Middle frontal gyrus (tissue), 1 donor: ENCODE data around the gene RSAD1.

Source experiments
- DNase-seq: peaks from one replicate; pipeline ENCODE4 v3.0.0-alpha.2; 2015; ENCODE audit warnings: low spot score; ENCODE audit errors: extremely low spot score

The RSAD1 gene

DNA sequence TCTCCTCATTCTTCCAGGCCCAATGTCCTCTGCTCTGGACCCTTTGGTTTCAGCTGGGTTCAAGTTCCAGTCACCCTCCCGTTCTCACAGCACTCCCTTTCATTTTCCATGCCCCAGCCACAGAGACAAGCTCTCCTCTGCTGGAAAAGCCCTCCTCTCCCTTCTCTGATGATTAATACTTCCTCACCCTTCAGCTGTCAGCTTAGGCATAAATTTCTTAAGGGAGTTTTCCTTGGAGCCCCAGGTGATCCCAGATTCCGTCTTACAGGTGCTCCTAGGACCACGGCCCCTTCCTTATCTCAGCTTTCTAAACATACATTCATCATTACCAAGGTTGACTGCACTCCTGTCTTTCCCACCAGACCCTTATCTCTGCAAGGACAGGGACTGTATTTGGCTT, 20.4 kb upstream of the RSAD1 start:
- no peak for DNase-seq

DNA sequence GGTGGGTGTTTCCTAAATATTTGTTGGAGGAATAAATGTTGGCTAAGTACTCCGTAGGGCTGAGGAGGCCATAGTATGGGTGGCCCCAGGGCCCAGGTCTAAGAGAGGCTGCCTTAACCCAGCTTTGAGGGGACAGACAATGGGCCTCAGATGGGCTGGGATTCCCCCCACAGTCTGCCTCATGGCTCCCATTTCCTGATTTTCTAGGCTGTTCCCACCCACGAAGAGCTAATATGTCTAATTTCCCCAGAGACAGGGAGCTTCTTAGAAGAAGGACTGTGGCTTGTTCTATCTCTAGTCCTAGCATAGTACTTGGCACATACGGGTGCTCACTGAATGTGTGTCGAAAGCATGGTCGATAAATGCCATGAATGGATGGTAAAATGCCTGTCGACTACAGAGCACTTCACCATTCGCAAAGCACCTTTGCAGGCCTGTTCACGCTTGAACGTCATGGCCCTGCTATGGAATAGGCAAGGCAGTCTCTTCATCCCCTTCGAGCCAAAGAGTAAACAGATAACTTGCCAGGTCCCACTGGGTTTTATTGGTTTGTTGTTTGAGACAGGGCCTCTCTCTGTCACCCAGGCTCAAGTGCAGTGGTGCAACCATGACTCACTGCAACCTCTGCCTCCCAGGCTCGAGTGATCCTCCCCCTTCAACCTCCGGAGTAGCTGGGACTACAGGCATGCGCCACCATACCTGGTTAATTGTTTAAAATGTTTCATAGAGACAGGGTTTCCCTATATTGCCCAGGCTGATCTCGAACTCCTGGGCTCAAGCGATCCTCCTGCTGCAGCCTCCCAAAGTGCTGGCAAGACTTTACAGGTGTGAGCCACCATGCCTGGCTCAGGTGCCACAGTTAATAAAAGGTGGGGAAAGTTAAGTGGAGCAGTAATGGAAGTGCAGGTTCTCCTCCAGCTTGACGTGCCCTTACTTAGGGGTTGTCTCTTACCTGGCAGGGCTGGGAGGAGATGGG, 19.7 kb upstream of the RSAD1 start:
- DNase-seq, result no peak

DNA sequence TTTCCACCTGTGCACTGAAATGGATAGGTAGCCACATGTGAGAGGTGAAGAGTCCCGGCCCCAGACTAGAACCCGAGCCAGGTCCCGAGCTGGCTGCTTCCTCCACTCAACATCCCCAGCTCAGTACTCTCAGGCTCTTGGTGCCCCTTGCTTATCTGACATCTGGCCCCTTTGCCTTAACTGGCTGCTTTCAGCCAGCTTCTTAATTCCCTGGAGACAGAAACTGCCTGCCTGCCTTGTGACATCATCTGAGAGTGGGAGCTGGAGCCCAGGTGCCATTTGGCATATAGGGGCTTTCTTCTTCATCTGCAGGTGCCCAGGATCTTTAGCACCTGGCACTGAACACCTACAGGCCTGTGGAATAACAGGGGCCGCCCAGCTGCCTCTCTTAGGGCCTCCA, 18.9 kb upstream of the RSAD1 start:
- DNase-seq, result no peak

DNA sequence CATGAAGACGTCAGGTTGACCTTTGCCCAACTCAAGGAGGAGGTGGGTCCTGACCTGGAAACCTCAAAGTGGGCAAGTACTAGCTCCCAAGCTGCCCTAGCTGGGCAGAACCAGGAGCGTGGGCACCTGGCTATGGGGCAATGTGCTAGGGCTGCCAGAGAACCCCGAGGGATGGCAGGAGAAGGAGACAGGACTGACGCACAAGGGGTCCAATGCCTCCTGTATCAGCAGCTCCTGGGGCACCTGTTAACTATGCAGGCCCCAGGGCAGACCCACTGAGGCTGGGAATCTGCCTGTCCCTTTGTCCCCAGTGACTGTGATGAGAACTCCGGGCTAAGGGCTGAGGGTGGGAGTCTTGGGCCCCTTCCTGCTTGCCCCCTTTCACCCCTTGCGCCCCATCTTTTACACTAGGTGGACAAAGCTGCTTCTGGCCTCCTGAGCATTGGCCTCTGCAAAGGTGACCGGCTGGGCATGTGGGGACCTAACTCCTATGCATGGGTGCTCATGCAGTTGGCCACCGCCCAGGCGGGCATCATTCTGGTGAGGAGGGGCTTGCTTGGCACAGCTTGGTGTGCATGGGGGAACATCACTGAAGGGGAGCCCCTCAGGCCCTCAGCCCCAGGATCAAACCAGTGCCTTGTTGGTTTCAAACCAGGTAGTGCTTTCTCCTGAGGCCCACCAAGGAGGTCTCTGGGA, 17.7 kb upstream of the RSAD1 start:
- DNase-seq, result no peak

DNA sequence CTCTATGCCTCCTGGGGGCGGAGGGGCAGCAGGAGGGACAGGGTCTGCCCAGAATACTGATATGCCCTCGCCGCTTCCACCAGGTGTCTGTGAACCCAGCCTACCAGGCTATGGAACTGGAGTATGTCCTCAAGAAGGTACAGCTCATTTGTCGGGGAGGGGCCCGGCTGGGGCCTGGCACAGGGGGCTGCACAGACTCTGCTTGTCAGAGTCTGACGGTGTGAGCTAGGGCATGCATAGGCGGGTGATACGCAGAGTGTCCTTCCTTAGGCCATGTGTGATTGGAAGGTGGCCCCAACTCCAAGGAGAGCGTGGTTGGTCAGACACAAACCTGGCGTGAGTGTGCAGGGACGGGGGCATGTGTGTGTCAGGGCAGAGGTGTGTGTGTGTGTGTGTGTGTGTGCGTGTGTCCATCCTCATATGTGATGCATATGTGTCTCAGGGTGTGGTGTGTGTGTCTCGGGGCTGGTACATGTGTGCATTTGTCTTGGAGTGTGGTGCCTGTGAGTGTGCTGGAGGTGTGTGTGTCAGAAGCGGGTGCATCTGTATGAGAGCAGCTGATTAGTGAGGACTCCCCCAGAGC, 17.0 kb upstream of the RSAD1 start:
- no peak for DNase-seq

DNA sequence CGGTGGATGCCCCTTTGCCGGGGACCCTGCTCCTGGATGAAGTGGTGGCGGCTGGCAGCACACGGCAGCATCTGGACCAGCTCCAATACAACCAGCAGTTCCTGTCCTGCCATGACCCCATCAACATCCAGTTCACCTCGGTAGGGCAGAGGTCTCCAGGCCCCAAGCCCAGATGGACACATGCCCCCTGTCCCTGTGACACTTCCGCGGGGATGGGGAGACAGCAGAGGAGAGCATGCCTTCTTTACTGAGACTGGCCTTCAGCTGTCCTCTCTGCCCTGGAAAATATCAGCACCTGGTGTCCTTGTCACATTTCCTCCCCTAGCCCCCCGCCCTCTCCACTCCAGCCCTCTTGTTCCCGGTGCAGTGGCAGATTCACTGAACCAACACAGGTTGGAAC, 16.2 kb upstream of the RSAD1 start:
- no peak for DNase-seq

DNA sequence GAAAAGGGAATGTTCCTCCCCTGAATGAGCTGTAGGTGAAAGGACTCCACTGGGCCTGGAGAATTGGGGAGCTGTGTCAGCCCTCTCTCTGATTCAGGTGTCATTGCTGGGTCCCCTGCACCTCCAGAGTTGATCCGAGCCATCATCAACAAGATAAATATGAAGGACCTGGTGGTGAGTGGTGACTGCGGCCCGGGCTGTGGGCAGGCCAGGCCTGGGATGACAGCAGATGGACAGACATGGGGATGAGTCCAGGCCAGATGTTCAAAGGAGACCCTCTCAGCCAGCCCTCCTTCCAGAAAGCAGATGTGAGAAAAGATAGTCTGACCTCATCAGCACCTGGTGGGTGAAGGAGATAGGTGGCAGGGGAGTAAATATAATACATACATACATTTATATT, 14.5 kb upstream of the RSAD1 start:
- no peak for DNase-seq

DNA sequence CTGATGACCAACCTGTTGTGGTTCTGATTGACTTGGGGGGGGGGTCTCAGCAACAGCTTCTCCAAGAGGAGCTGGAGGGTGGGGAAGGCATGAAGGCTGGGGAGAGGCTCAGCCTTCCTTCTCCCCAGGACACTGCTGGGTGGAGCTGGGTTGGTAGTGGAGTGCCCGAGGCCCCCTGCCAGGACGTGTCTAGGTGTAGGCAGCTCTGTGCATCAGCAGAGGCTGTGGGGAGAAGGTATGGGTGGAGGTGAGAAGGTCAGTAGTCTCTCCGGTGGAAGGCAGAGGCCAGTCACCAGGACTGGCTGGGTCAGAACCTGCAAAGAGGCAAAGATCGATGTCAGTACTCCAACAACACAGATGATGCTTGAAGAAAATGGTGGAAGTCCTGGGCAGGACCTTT, 13.9 kb upstream of the RSAD1 start:
- DNase-seq, result no peak

DNA sequence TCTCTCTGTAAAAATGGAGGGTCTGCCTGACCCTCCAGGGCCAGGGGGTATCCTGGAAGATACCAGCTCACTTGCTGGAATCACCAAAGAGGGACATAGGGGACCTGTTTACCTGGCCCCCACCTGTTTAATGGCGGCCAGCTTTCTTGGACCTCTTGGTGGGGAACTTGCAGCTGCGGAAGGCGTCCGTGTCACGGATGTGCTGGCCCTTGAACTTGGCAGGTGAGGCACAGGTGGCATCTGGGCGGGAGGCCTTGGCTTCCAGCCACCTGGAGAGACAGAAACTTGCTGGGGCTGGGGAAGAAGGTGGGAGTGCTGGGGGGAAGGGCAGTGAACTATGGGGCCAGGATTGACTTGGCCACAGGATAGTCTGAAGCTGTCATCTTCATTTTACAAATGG, 13.5 kb upstream of the RSAD1 start:
- no peak for DNase-seq

DNA sequence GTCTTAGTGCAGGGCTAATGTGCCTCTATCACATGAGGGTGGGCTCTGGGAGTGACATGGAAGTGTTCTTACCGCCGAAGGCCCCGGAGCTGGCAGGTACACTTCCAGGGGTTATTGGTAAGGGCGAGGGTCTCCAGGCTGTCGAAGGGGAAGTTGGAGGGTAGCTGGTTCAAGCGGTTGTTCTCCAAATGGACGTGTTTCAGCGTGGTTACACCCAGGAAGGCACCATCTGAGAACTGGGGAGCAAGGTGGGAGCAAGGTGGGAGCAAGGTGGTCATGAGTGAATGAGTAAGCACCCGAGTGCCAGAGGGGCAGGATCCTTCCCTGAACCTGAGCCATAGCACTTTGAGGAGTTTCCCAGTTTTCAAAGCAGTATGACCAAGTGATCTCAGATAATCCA, 13.0 kb upstream of the RSAD1 start:
- DNase-seq, result no peak

DNA sequence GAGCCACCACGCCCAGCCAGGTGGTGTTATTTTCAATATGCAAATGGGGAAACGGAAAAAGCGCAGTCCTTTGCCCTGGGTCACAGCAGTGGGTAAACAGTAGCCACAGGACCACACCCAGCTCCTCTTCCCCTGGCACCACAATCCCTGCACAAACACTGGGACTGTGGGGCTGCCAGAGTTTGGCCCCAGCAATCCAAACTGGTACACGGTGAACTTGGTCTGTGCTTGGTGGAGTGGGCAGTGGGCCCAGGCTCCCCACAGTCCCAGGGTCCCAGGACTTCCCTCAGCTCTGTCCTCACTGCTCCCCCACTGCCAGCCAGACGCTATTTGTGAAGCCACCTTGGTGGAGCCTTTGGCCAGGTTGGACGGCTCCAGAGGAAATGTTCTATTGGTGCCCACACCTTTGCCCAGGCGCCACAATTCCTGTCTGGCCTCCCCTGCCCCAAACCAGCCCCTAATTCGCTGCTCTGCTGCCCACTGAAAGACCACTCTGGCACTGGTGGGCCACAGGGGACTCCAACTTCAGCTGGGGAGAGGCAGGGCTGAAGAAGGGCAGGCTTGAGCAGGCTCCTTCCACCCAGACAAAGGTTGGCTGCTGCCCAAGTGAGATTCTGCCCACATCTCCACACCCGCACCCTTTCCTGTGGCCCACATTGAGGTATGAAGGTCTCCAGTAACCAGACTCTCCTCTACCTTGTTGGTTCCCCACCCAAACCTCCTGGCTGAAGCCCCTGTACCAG, 12.1 kb upstream of the RSAD1 start:
- DNase-seq, result no peak

DNA sequence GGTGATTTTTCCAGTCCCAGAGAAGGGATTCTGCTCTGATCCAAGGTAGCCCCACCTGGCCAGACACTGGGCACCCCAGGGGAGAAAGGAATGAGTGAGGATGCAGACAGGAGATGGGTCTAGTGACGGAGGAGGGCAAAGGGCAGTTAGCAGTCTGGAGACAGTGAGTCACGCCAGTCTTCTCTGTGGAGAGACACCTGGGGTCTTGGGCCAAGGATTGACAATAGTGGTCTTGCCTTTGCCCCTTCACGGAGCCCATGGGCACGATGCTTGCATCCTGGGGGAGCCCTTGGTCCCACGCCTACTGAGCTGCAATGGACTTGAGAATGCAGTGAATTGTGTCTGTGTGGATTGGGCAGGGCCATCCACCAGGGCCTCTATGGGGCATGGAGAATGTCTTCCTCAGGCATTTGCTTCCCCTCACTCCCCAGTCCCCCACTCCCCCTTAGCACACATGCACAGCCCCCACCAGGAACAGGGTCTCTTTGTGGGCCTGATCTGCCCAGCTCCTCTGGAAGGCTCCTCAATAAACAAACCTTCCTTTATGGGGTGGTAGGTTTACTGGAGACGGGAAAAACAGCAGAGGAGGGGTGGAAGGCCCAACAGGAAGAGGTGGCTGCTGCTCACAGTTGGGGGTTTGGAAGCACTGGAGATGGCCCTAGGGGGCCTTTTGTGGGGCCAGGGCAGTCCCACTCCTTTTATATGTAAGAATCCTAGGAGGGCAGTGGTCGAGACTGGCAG, 11.4 kb upstream of the RSAD1 start:
- no peak for DNase-seq

DNA sequence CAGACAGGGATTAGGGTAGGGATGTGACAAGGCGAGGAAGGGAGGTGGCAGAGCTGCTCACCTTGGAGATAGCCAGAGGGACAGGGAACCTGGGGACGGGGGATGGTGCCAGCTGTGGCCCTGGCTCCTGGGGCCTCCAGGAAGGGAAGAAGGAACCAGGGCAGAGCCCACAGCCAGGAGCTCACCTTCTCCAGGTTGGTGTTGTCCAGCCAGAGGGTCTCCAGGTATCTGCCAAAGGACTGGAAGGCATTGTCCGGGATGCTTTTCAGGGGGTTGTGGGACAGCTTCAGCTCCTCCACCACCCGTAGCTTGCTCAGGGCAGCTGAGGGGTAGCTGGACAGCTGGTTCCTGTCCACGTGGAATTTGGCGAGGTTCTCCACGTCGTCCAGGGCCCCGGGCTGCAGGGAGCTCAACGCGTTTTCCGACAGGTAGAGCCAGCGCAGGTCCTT, 10.8 kb upstream of the RSAD1 start:
- no peak for DNase-seq

DNA sequence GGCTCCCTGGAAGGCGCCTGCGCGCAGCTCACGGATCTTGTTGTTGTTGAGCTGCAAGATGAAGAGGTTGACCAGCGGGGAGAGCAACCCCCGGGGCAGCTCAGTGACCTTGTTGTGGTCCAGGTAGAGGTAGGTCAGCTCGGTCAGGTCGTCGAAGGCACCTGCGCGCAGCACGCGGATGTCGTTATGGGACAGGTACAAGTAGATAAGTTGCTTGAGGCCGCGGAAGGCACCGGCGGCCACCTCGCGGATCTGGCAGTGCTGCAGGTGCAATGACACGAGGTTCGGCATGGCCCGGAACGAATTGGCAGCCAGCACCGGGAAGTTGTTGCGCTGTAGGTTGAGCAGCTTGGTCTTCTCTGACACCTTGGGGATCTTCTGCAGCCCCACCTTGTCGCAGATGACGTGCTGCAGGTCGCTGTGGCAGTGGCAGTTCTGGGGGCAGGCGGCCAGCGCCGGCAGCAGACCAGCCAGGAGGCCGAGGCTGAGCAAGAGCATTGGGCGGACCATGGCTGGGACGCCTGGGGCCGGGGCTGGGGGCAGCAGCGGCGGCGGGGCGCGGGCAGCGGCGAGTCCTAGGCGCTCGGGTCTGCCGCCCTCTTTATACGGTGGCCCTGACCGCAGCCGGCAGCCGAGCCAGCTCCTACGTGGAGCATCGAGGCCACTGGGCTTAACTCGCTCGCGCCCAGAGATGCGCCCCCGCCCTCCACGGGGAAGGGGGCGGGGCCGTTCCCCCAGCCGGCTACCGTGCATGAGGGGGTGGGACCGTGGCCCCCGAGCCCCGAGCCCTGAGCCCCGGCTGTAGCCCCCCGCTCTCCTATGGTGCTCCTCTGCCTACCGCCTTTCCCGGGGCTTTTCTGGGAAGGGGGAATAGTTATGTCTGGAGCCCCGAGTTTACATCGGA, 10.1 kb upstream of the RSAD1 start, which contains the start of gene CHAD:
Gene CHAD (minus strand): TSS at position 577 of the 904 bp plus-strand sequence. CDS start 67 bp downstream, at position 510.
- no peak for DNase-seq

DNA sequence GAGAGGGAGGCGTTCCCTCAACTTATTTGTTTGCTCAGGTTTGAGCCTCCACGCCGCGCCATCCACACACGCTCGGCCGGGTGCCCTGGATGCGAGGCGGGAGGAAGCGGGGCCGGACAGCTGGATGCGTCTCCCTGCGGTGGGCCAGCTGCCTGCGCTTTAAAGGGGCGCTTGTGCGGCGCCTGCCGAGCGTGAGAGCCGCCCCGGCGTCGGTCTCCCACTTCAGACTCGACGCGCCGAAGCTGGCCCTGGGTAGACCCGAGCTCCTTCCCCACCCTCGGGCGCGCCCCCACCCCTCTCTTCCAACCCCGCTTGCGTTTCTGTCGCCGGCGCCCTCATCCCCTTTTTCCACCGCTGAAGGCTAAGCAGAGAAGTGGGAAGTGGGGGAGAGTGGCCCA, 9.5 kb upstream of the RSAD1 start:
- DNase-seq, result no peak

DNA sequence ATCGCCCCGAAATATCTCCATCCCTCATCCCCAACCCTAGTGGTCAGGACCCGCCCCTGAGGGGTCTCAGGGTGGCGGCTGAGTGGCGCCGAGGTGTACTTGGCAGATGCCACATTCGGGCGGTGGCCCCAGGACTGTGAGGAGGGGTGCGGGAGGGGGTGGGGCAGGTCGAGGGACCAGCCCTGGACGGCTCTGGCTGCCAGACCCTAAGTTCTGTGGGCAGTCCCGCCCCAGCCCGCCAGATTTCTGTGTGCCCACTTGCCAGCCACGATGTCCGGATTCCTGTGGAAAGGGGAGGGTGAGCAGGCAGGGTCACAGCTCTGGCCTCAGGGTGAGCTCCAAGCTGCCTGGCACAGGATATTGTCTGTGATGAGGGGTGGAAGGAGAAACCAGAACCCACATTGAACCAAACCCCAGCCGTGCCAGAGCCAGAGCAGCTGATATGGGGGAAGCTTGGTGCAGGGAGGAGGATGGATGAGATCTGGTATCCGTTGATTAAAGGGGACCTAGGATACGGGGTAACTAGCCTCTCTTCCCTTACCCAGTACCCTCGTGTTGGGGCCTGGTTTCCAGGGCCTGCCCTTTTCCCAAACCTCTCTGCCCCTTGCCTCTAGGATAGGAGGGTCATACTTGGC, 8.9 kb upstream of the RSAD1 start:
- no peak for DNase-seq

DNA sequence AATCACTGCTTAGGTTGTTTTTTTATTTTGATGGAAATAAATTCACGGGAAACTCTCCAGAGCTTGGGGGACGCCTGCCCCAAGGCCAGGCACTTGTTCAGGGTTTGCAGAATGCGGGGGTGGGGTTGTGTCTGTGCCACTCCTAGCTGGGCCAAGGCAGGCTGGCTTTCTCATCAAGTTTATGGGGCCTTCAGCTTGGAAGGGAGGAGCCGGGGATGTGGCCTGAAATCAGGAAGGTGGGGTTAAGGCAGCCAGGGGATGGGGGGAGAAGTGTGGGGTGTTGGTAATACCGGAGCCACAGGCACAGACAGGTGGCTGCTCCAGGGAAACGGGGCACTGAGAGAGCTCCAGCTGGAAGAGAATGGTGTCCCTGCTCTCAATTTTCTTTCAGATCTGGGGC, 8.2 kb upstream of the RSAD1 start:
- no peak for DNase-seq

DNA sequence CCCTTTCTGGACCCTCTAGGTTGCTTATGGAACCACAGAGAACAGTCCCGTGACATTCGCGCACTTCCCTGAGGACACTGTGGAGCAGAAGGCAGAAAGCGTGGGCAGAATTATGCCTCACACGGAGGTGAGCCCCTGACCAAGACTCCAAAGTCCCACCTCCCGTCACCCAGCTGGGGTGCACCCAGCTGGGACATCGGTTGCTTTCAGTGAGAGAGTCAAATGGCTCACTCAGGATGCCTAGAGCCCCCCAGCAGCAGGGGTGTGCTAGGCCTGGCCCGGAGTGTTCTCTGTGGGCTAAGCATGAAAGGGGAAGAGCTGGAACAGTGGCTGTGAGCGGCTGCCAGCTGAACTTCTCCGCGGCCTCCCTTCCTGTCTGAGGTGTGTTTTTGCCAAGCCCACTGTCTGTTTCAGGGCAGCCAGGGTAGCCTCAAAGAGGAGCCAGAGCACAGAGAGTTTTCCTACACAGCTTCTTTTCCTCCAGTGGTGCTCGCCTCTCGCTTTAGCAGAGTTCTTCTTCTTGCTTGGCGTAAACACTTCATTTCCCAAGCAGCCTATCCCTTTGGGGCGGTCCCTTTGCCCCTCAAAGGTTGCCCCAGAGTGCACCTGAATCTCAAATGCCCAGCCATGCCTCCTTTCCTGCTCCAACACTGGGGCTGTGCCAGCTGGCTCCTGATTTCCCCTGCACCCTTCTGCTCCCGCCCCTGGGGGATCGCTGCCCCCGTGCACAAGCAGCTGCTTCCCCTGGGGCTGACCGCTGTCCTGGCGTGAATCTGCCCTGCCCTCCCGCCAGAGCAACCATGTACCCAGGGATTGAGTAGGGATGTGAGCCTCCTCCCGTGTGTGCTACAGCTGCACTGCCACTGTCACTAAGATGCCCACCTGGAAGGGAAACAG, 7.4 kb upstream of the RSAD1 start:
- DNase-seq, result no peak
